Sigmoid colon (tissue), 4 donors: ENCODE data around the gene ACIN1.

Source experiments
- EP300 ChIP-seq, 4 donors: sonication (generic); formaldehyde crosslinking; IDR thresholded peaks; one replicate each; pipeline ENCODE4 v1.6.1; 2017; ENCODE audit warnings: antibody characterized with exemption in 4 of 4
- TF ChIP-seq, protein P1 (sequence below), 4 experiments: fragments of 450-650 bp in 3 of 4; fragments of 200-600 bp in 1 of 4; IDR thresholded peaks; one replicate each; pipeline ENCODE4 v1.5.1; 2016 to 2019; ENCODE audit warnings: antibody characterized with exemption in 4 of 4, mild to moderate bottlenecking in 3 of 4, moderate library complexity in 2 of 4

DNA sequence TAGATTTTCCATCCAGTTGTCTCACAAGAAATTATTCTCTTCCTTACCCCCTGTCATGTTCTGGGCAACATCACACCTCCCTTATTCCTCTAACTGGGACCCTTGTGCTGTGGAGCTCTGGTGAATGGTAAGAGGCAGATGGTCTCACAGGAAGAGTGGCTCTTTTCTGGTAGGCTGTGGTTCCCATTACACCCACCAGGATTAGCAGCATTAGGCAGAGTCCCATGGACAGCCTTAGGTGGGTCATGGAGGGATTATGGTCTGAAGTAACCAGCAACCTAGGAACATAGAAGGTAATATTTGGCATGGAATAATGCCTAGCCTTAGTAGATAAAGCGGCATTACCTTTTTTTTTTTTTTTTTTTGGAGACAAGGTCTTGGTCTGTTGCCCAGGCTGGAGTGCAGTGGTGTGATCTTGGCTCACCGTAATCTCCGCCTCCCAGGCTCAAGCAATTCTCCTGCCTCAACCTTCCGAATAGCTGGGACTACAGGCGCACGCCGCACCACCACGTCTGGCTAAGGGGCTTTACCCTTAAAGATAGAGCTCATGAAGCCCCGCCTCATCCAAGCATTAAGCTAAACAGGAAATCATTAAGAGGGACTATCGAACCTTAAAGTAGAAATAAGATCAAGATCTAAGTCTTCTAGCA, 4.4 kb upstream of the ACIN1 start:
- TF ChIP-seq, protein P1, sequence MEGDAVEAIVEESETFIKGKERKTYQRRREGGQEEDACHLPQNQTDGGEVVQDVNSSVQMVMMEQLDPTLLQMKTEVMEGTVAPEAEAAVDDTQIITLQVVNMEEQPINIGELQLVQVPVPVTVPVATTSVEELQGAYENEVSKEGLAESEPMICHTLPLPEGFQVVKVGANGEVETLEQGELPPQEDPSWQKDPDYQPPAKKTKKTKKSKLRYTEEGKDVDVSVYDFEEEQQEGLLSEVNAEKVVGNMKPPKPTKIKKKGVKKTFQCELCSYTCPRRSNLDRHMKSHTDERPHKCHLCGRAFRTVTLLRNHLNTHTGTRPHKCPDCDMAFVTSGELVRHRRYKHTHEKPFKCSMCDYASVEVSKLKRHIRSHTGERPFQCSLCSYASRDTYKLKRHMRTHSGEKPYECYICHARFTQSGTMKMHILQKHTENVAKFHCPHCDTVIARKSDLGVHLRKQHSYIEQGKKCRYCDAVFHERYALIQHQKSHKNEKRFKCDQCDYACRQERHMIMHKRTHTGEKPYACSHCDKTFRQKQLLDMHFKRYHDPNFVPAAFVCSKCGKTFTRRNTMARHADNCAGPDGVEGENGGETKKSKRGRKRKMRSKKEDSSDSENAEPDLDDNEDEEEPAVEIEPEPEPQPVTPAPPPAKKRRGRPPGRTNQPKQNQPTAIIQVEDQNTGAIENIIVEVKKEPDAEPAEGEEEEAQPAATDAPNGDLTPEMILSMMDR (IDR thresholded peaks at IDR 0.05): no peak
- TF ChIP-seq EP300 (IDR thresholded peaks at IDR 0.05): no peak
